Mesodermal cell (in vitro differentiated cells): ENCODE results near the gene GRM8.

Experiments used
- H3K27ac ChIP-seq: 2 replicates; pipeline ENCODE4 v1.7.0; 2013; ENCODE audit warnings: mild to moderate bottlenecking, low read depth, low read length, moderate library complexity; ENCODE audit not compliant: severe bottlenecking
- H3K36me3 ChIP-seq: 2 replicates; pipeline ENCODE4 v1.7.1; 2013; ENCODE audit warnings: mild to moderate bottlenecking, low read length, moderate library complexity; ENCODE audit not compliant: control insufficient read depth, insufficient read depth
- H3K4me1 ChIP-seq: one replicate; pipeline ENCODE4 v1.7.1; 2013; ENCODE audit warnings: mild to moderate bottlenecking, low read length; ENCODE audit not compliant: insufficient read depth, control insufficient read depth, poor library complexity, severe bottlenecking
- H3K4me3 ChIP-seq: 2 replicates; pipeline ENCODE4 v1.7.0; 2013; ENCODE audit warnings: low read length, control low read depth, mild to moderate bottlenecking; ENCODE audit not compliant: insufficient read depth, poor library complexity, severe bottlenecking; ENCODE audit errors: extremely low read depth
- H3K9me3 ChIP-seq: 2 replicates; pipeline ENCODE4 v1.7.1; 2013; ENCODE audit warnings: mild to moderate bottlenecking, low read length, moderate library complexity; ENCODE audit not compliant: control insufficient read depth
- WGBS, 2 experiments: methylation state at CpG; one replicate each; pipeline ENCODE4 v1.1.5; 2013; ENCODE audit warnings: missing lambda C conversion rate in 2 of 2; ENCODE audit not compliant: insufficient coverage in 2 of 2; 5-methylcytosine and 5-hydroxymethylcytosine counted together

GRM8 gene

GRCh38 chr7:126450269-126450671 lies 802.5 kb downstream of the GRM8 start:
- Histone ChIP-seq H3K9me3 (no peaks in the 10 kb centered on the region), H3K36me3 (no peaks in the 10 kb centered on the region), H3K4me1 (no peaks in the 10 kb centered on the region), H3K4me3 (no peak overlapping the region), H3K27ac (no peak overlapping the region)
- WGBS, 2 experiments, result 94% methylated on average over 3 to 4 of the region's 4 CpGs

GRCh38 chr7:126449611-126450268 lies 803.0 kb downstream of the GRM8 start:
- Histone ChIP-seq H3K4me1 (no peaks in the 10 kb centered on the region), H3K27ac (no peak overlapping the region), H3K4me3 (no peak overlapping the region), H3K36me3 (no peaks in the 10 kb centered on the region), H3K9me3 (no peaks in the 10 kb centered on the region)
- WGBS, 2 experiments, result 86% methylated on average over 2 of the region's 3 CpGs; no CpG with 5 or more reads in 1 of the 2 experiments

DNA sequence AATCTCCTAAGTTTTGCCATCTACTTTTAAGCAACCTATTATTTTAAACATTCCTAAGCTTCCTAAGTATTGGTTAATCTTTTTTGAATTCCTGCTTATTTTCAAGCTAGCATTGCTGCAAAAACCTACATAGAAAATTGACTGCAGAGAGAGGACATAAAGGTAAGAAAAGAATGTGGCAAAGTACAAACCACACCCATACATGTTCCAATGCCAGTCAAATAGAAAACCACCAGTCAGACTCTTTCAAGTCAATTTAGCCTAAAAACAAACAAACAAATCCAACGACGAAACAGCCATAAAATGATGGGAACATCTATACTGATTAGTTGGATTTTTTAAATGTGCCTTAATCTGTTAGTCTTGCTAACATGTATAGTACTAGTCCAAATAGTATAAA lies 804.8 kb downstream of the GRM8 start:
- no CpG with 5 or more reads among the region's 2 CpGs for WGBS, 2 experiments
- H3K27ac ChIP-seq, result no peak overlapping the region
- H3K9me3 ChIP-seq, result no peaks in the 10 kb centered on the region
- no peaks in the 10 kb centered on the region for H3K4me1 ChIP-seq
- H3K36me3 ChIP-seq, result no peaks in the 10 kb centered on the region
- H3K4me3 ChIP-seq, result no peak overlapping the region

GRCh38 chr7:126445991-126446390 lies 806.8 kb downstream of the GRM8 start:
- Histone ChIP-seq H3K9me3 (no peaks in the 10 kb centered on the region), H3K36me3 (no peaks in the 10 kb centered on the region), H3K4me1 (no peaks in the 10 kb centered on the region), H3K27ac (no peak overlapping the region), H3K4me3 (no peak overlapping the region)
- WGBS, 2 experiments, result 87 to 91% methylated on average over 5 of the region's 6 CpGs

DNA sequence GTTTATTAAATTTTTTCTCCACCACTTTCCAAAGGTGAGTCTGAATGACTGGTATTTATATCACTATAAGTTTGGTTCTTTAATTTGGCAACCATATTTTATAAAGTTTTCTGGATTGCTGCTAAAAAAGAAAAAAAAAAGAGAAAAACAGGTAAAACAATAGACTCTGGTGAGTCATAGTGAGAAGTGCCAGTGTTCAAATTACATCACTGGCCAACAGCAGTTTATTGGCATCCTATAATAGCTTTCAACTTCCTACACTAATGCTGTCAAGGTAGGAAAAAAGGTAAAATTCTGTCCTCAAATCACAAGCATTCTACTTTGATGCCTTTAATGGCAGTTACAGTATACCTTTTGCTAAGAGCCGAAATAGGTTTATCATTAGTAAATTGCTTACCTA lies 808.8 kb downstream of the GRM8 start:
- WGBS, 2 experiments, result no CpG with 5 or more reads among the region's 1 CpG
- H3K36me3 ChIP-seq, result no peaks in the 10 kb centered on the region
- no peaks in the 10 kb centered on the region for H3K4me1 ChIP-seq
- H3K4me3 ChIP-seq, result no peak overlapping the region
- no peaks in the 10 kb centered on the region for H3K9me3 ChIP-seq
- H3K27ac ChIP-seq, result no peak overlapping the region

DNA sequence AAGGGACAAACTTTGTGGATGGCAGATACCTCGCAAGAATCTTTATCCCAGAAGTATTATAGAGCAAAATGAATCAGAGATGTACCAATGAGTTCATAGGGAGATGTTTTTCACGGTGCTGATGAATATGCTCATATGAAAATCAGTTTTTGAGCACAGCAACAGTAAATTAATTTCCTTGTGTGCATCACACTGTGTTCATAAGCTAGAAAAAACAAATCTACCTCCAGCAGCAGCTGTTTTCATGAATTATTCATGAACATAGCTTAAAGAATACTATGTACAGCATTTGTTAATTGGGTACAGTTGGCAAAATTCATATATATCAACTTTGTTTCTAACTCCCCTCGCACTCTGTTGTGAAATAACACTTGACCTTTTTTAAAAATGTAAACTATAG lies 809.8 kb downstream of the GRM8 start:
- Histone ChIP-seq H3K9me3 (no peaks in the 10 kb centered on the region), H3K4me3 (no peak overlapping the region), H3K27ac (no peak overlapping the region), H3K36me3 (no peaks in the 10 kb centered on the region), H3K4me1 (no peaks in the 10 kb centered on the region)
- 100% methylated on average over 1 of the region's 3 CpGs; no CpG with 5 or more reads in 1 of the 2 experiments for WGBS, 2 experiments

DNA sequence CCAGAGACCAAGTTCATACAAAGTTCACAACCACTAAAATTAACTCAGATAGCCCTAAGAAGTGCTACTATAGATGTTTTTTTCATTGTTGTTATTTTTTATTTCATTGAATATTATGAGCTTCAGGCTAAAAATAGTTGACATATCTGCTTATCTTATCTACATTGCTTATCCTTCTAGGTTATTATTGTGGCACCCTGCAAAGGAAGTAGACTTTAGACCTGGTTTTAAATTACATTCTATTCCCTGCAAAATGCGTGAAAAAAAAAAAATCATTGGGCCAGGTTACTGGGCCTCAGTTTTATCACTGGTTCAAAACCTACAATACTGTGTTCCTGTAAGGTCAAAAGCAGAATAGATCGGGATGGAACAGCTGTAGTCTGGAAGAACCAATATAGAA lies 811.0 kb downstream of the GRM8 start:
- H3K4me1 ChIP-seq, result no peaks in the 10 kb centered on the region

DNA sequence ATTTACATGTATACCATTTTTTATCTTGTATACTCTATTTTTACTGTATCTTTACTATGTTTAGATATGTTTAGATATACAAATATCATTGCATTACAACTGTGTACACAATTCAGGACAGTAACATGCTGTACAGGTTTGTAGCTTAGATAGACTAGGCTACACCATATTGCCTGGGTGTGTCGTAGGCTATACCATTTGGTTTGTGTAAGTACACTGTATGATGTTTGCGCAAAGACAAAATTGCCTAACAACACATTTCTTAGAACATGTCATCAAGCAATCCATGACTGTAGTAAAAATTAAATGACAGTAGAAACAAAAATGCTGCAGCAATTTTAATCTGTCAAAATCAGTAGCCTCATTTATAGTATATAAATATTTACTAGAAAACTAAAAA lies 812.2 kb downstream of the GRM8 start:
- WGBS, 2 experiments, result no CpG with 5 or more reads among the region's 2 CpGs
- Histone ChIP-seq H3K4me1 (no peaks in the 10 kb centered on the region), H3K9me3 (no peaks in the 10 kb centered on the region), H3K36me3 (no peaks in the 10 kb centered on the region), H3K4me3 (no peak overlapping the region), H3K27ac (no peak overlapping the region)

More for the DNA sequence above, 811.0 kb downstream of the GRM8 start:
- Histone ChIP-seq H3K27ac (no peak overlapping the region), H3K4me3 (no peak overlapping the region), H3K36me3 (no peaks in the 10 kb centered on the region), H3K9me3 (no peaks in the 10 kb centered on the region)
- 86 to 90% methylated on average over 1 to 2 of the region's 2 CpGs for WGBS, 2 experiments

DNA sequence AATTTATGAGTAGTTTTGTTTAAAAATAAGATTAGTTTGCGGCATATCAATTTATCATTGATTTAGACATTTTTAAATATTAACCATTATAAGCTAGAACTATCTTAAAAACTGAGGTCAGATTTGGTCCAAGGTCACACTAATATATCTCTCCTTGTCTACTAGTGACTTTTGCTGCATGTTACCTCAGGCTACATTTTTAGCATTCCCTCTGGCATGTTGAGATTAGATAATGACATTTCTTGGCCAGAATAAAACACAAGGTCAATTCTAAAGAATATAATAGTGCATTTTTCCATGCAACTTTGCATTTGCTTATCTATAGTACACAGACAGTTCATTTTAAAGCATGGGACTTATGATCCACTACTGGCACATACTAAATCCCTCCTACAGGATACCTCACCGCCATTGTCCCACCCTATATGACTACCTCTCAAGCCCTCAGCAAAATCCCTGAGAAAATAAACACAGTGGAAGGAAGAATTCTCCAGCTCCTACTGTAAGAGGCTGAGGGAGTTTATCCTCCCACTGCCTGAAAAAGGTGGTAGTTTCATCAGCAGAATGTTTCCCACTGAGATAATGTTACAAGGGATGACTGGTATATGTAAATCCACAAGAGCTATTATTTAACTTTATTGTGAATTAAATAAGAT lies 816.4 kb downstream of the GRM8 start:
- Histone ChIP-seq H3K27ac (no peak overlapping the region), H3K4me3 (no peak overlapping the region), H3K4me1 (no peaks in the 10 kb centered on the region), H3K9me3 (no peaks in the 10 kb centered on the region), H3K36me3 (no peaks in the 10 kb centered on the region)
- no CpG with 5 or more reads among the region's 2 CpGs for WGBS, 2 experiments

DNA sequence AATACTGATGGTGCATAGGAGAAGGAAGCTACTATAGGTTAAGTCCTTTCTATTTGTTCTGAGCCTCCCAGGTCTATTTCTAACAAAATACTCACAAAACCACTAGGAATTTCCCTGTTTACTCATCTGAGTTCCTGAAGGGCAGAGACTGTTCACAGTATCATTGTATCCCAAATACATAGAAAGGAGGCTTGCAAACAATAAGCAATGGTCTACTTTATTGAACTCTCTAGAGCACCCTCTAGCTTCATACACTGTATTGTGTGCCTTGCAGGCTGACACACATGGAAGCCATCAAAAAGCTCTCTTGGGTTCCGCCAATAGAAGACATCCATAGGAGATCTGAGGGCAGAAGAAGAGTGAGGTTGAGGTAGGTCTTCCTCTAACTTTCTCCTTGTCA lies 826.1 kb downstream of the GRM8 start:
- Histone ChIP-seq H3K4me1 (no peaks in the 10 kb centered on the region), H3K27ac (no peak overlapping the region), H3K4me3 (no peak overlapping the region), H3K36me3 (no peaks in the 10 kb centered on the region), H3K9me3 (no peaks in the 10 kb centered on the region)
- WGBS, 2 experiments, result 100% methylated on average over 1 of the region's 1 CpG; no CpG with 5 or more reads in 1 of the 2 experiments

- H3K4me3 ChIP-seq, result no peak overlapping the region
- H3K4me1 ChIP-seq, result no peaks in the 10 kb centered on the region
- H3K36me3 ChIP-seq, result no peaks in the 10 kb centered on the region
- no peak overlapping the region for H3K27ac ChIP-seq
- 83% methylated on average over 1 of the region's 1 CpG; no CpG with 5 or more reads in 1 of the 2 experiments for WGBS, 2 experiments
- no peaks in the 10 kb centered on the region for H3K9me3 ChIP-seq
Measured at GRCh38 chr7:126424985-126425384, 827.8 kb downstream of the GRM8 start.
